H1 (cell line): ENCODE measurements around the gene DCDC1. TPM values are rescaled to one million over a fixed set of nuclear protein-coding genes. Genes with fewer than 3 reads are reported as not detected.

ENCODE experiments used
- BACH1 ChIP-seq: IDR thresholded peaks from 2 replicates; pipeline ENCODE4 v1.6.1; 2012; ENCODE audit warnings: low read length, improper control_type of control experiment
- BCL11A ChIP-seq, 2 experiments: IDR thresholded peaks; one replicate each; pipeline ENCODE4 v1.6.1; 2011; ENCODE audit warnings: low read depth in 2 of 2, low read length in 2 of 2, mild to moderate bottlenecking in 2 of 2
- CTCF ChIP-seq, 3 experiments: IDR thresholded peaks; 1 replicate in 2 of 3; 2 replicates in 1 of 3; pipeline versions ENCODE4 v1.5.1 to v1.6.1; 2011; ENCODE audit warnings: low read length in 3 of 3, mild to moderate bottlenecking in 3 of 3, inconsistent platforms in 2 of 3, low read depth in 1 of 3, moderate library complexity in 1 of 3; ENCODE audit not compliant: insufficient read depth in 1 of 3; ENCODE audit errors: control extremely low read depth in 1 of 3
- GTF2F1 ChIP-seq: IDR thresholded peaks from 2 replicates; pipeline ENCODE4 v1.6.1; 2012; ENCODE audit warnings: low read depth, low read length, improper control_type of control experiment, borderline replicate concordance
- SIX5 ChIP-seq: IDR thresholded peaks from 2 replicates; pipeline ENCODE4 v1.6.1; 2011; ENCODE audit warnings: mild to moderate bottlenecking, low read depth, low read length
- TCF12 ChIP-seq: IDR thresholded peaks from 2 replicates; pipeline ENCODE4 v1.6.1; 2011; ENCODE audit warnings: low read depth, mild to moderate bottlenecking, low read length
- polyA plus RNA-seq, 7 experiments: library from polyadenylated mRNA; depleted of rRNA in 3 of 7; stranded (reverse) in 5 of 7; unstranded in 2 of 7; fragments of >200 nt in 5 of 7; fragments of 200-250 nt in 2 of 7; gene quantifications; 1 replicate in 5 of 7; 2 replicates in 1 of 7; 4 replicates in 1 of 7; pipeline versions ENCODE4 v1.2.1 to v1.2.3, GENCODE V29; 2011 to 2013; ENCODE audit warnings: missing spikeins in 2 of 7, mixed read lengths in 2 of 7
- total RNA-seq: library from RNA; stranded (reverse); fragmentation: NEBNext Ultra II Directional; extraction: Animal tissue kit (Norgen Biotek cat#: 25700); gene quantifications from 2 replicates; pipeline ENCODE4 v1.2.1, GENCODE V29; 2021
- TF ChIP-seq, protein P1 (sequence below): fragments of 300-600 bp; sonication (generic); IDR thresholded peaks from 2 replicates; pipeline ENCODE4 v1.7.1; 2012; ENCODE audit warnings: low read length, moderate library complexity, mild to moderate bottlenecking, inconsistent platforms; ENCODE audit not compliant: insufficient replicate concordance

The DCDC1 gene
- total and polyA plus RNA-seq, 2 of the 8 experiments (the other 6 are each of a cell fraction or from before 2014, with no cell fraction given) = 0.15 to 0.56 TPM

GRCh38 chr11:31419138-31419537 lies 49.6 kb upstream of the DCDC1 start (continued):
- TF ChIP-seq, protein P1, sequence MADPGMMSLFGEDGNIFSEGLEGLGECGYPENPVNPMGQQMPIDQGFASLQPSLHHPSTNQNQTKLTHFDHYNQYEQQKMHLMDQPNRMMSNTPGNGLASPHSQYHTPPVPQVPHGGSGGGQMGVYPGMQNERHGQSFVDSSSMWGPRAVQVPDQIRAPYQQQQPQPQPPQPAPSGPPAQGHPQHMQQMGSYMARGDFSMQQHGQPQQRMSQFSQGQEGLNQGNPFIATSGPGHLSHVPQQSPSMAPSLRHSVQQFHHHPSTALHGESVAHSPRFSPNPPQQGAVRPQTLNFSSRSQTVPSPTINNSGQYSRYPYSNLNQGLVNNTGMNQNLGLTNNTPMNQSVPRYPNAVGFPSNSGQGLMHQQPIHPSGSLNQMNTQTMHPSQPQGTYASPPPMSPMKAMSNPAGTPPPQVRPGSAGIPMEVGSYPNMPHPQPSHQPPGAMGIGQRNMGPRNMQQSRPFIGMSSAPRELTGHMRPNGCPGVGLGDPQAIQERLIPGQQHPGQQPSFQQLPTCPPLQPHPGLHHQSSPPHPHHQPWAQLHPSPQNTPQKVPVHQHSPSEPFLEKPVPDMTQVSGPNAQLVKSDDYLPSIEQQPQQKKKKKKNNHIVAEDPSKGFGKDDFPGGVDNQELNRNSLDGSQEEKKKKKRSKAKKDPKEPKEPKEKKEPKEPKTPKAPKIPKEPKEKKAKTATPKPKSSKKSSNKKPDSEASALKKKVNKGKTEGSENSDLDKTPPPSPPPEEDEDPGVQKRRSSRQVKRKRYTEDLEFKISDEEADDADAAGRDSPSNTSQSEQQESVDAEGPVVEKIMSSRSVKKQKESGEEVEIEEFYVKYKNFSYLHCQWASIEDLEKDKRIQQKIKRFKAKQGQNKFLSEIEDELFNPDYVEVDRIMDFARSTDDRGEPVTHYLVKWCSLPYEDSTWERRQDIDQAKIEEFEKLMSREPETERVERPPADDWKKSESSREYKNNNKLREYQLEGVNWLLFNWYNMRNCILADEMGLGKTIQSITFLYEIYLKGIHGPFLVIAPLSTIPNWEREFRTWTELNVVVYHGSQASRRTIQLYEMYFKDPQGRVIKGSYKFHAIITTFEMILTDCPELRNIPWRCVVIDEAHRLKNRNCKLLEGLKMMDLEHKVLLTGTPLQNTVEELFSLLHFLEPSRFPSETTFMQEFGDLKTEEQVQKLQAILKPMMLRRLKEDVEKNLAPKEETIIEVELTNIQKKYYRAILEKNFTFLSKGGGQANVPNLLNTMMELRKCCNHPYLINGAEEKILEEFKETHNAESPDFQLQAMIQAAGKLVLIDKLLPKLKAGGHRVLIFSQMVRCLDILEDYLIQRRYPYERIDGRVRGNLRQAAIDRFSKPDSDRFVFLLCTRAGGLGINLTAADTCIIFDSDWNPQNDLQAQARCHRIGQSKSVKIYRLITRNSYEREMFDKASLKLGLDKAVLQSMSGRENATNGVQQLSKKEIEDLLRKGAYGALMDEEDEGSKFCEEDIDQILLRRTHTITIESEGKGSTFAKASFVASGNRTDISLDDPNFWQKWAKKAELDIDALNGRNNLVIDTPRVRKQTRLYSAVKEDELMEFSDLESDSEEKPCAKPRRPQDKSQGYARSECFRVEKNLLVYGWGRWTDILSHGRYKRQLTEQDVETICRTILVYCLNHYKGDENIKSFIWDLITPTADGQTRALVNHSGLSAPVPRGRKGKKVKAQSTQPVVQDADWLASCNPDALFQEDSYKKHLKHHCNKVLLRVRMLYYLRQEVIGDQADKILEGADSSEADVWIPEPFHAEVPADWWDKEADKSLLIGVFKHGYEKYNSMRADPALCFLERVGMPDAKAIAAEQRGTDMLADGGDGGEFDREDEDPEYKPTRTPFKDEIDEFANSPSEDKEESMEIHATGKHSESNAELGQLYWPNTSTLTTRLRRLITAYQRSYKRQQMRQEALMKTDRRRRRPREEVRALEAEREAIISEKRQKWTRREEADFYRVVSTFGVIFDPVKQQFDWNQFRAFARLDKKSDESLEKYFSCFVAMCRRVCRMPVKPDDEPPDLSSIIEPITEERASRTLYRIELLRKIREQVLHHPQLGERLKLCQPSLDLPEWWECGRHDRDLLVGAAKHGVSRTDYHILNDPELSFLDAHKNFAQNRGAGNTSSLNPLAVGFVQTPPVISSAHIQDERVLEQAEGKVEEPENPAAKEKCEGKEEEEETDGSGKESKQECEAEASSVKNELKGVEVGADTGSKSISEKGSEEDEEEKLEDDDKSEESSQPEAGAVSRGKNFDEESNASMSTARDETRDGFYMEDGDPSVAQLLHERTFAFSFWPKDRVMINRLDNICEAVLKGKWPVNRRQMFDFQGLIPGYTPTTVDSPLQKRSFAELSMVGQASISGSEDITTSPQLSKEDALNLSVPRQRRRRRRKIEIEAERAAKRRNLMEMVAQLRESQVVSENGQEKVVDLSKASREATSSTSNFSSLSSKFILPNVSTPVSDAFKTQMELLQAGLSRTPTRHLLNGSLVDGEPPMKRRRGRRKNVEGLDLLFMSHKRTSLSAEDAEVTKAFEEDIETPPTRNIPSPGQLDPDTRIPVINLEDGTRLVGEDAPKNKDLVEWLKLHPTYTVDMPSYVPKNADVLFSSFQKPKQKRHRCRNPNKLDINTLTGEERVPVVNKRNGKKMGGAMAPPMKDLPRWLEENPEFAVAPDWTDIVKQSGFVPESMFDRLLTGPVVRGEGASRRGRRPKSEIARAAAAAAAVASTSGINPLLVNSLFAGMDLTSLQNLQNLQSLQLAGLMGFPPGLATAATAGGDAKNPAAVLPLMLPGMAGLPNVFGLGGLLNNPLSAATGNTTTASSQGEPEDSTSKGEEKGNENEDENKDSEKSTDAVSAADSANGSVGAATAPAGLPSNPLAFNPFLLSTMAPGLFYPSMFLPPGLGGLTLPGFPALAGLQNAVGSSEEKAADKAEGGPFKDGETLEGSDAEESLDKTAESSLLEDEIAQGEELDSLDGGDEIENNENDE = no peak
- TF ChIP-seq BACH1 = no peak
- TF ChIP-seq GTF2F1 = no peak
- no peak for TF ChIP-seq BCL11A (IDR thresholded peaks at IDR 0.05; ENCODE audit: low read depth in 2 of 2, low read length in 2 of 2)
- no peak for TF ChIP-seq SIX5
- TF ChIP-seq TCF12 = no peak
- no peak for TF ChIP-seq CTCF (IDR thresholded peaks at IDR 0.05; ENCODE audit: control extremely low read depth in 1 of 3, insufficient read depth in 1 of 3, low read depth in 1 of 3, low read length in 3 of 3)
